ENCODE results near the gene KCNJ9. TPM values are rescaled to one million over a fixed set of nuclear protein-coding genes. Genes with fewer than 3 reads are reported as not detected.

The KCNJ9 gene
- total and polyA plus RNA-seq, 2 donors (not counting 3 experiments of a cell fraction or from before 2014, with no cell fraction given), result not detected

DNA sequence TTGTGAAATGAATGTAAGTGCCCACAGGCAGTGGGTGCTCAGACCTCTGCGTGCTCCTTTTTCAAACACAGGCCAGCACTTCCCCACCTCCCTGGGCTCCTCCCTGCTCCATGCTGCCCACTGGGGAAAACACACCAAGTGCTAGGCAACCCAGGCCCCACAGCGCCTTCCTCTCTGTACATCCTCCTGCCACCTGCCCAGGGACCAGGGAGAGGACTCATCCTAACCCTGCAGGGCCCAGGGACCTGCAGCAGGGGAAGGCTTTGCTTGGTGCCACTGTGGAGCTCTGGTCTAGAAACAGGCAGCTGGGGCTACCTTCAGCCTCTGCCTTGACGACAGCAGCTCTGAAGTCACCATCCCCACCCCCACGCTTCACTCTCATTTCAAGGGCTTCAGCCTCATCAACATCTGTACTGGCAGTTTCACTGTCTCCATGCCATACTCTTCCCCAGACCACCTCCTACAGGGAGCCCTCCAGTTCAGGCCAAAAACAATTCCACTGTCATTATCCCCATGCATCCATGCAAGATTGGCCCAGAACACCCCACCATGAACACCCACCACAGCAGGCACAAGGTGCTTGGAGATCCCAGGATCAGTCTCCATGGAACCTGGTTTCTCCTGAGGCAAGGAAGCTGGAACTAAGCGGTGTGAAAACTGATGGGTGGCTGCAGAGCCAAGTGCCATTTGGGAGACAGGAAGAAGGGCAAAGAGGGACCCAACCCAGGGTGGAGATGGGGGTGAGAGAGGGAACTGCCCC, 16.0 kb downstream of the KCNJ9 start:
- H3K27me3 ChIP-seq (ENCODE audit: control insufficient read depth in 2 of 2, insufficient read depth in 2 of 2, low read length in 2 of 2), result peaks cover 2 to 5% of the 10 kb centered on the region in 2 experiments
- peak overlapping the region; percentile 73 for H3K4me2 ChIP-seq (ENCODE audit: insufficient read depth, low read length)
- dilution Hi-C loops (cut with MboI; ENCODE audit: extremely low pct_ligation_motif_present, low sequenced_read_pairs), result no loop called here
- no peaks in the 10 kb centered on the region for H4K20me1 ChIP-seq (replicated peaks; ENCODE audit: control insufficient read depth, extremely low read depth, insufficient read depth, low read length)
- FAIRE-seq, result no peak
- POLR2A ChIA-PET, result no interaction called here
- TF ChIP-seq POLR2AphosphoS5 (IDR thresholded peaks at IDR 0.05; ENCODE audit: insufficient read depth, low read depth, low read length), result no peak
- TF ChIP-seq EZH2 (IDR thresholded peaks at IDR 0.05; ENCODE audit: borderline replicate concordance, low read depth, low read length, severe bottlenecking), result no peak
- TF ChIP-seq, protein P1, sequence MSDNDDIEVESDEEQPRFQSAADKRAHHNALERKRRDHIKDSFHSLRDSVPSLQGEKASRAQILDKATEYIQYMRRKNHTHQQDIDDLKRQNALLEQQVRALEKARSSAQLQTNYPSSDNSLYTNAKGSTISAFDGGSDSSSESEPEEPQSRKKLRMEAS (IDR thresholded peaks at IDR 0.05; ENCODE audit: insufficient read depth, insufficient read length), result no peak
- no peak for TF ChIP-seq JUN (IDR thresholded peaks at IDR 0.05; ENCODE audit: borderline replicate concordance, insufficient read depth, insufficient read length, low read depth)
- no peak for TF ChIP-seq FOS (IDR thresholded peaks at IDR 0.05; ENCODE audit: borderline replicate concordance, insufficient read depth, low read length)
- no peak for TF ChIP-seq GATA2 (IDR thresholded peaks at IDR 0.05; ENCODE audit: insufficient read depth, insufficient read length, low read depth, low read length)
- TF ChIP-seq POLR2A (IDR thresholded peaks at IDR 0.05; ENCODE audit: low read depth, low read length), result no peak
- TF ChIP-seq, protein P2, sequence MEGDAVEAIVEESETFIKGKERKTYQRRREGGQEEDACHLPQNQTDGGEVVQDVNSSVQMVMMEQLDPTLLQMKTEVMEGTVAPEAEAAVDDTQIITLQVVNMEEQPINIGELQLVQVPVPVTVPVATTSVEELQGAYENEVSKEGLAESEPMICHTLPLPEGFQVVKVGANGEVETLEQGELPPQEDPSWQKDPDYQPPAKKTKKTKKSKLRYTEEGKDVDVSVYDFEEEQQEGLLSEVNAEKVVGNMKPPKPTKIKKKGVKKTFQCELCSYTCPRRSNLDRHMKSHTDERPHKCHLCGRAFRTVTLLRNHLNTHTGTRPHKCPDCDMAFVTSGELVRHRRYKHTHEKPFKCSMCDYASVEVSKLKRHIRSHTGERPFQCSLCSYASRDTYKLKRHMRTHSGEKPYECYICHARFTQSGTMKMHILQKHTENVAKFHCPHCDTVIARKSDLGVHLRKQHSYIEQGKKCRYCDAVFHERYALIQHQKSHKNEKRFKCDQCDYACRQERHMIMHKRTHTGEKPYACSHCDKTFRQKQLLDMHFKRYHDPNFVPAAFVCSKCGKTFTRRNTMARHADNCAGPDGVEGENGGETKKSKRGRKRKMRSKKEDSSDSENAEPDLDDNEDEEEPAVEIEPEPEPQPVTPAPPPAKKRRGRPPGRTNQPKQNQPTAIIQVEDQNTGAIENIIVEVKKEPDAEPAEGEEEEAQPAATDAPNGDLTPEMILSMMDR (IDR thresholded peaks at IDR 0.05; ENCODE audit: extremely low read depth in 1 of 2, insufficient read depth in 1 of 2, low read depth in 1 of 2, low read length in 2 of 2), result no peak
- no peak for TF ChIP-seq MYC (IDR thresholded peaks at IDR 0.05; ENCODE audit: low read depth, low read length)
- H3K9ac ChIP-seq (replicated peaks; ENCODE audit: extremely low read depth, insufficient read depth, low read length), result no peak overlapping the region
- no peaks in the 10 kb centered on the region for H3K9me1 ChIP-seq (replicated peaks; ENCODE audit: control insufficient read depth, extremely low read depth, insufficient read depth, low read length)
- H2AFZ ChIP-seq (ENCODE audit: low read depth, low read length), result no peak overlapping the region
- no peak overlapping the region for H3K27ac ChIP-seq (ENCODE audit: insufficient read depth, low read depth, low read length)
- no TSS peak for BruUV-seq (replicated peaks)
- H3K4me3 ChIP-seq (replicated peaks in 1 of 3; ENCODE audit: insufficient read depth in 1 of 3, low read depth in 1 of 3, low read length in 3 of 3), result no peak overlapping the region
- H3K36me3 ChIP-seq (ENCODE audit: control insufficient read depth in 2 of 2, extremely low read depth in 1 of 2, insufficient read depth in 2 of 2, low read length in 2 of 2), result no peaks in the 10 kb centered on the region
- H3K79me2 ChIP-seq (ENCODE audit: control insufficient read depth, insufficient read depth, low read length), result no peaks in the 10 kb centered on the region
- CTCF ChIA-PET, result interaction anchor here (1.4 to 3.8 kb wide), 10 partner anchors 8 to 279 kb away, joined by 4 to 43 read pairs (median 12); partner anchors contain the start of gene KCNJ9
- peaks cover 7% of the 10 kb centered on the region for H3K4me1 ChIP-seq (ENCODE audit: control insufficient read depth, extremely low read depth, insufficient read depth, low read length)
- H3K9me3 ChIP-seq (replicated peaks; ENCODE audit: control insufficient read depth, insufficient read depth, low read length), result no peaks in the 10 kb centered on the region
- intact Hi-C loops (cut with micrococcal nuclease), result loop anchor here (5.0 kb wide), 1 partner anchor 160 kb away; no protein-coding TSS in a partner anchor
- peak; percentile 4 for DNase-seq (ENCODE audit: low read depth, low spot score)
